Kidney (tissue), 14 donors: ENCODE measurements around the gene NDUFB2. TPM values are rescaled to one million over a fixed set of nuclear protein-coding genes. Genes with fewer than 3 reads are reported as not detected.
A peak's percentile ranks its signal among the peaks of the same experiment; 100 is the strongest.

Experiments
- DNase-seq, 5 donors: peaks; one replicate each; pipeline ENCODE4 v3.0.0-alpha.2; 2013 to 2020
- FAIRE-seq: peaks from 2 replicates; lab custom pipeline; 2012; peaks lifted over from hg19 to GRCh38; lab: Jason Lieb, UNC
- H3K27ac ChIP-seq, 2 donors: one replicate each; pipeline ENCODE4 v1.7.0; 2013; ENCODE audit warnings: low read depth in 2 of 2, low read length in 2 of 2, inconsistent platforms in 1 of 2
- H3K27me3 ChIP-seq: one replicate; pipeline ENCODE4 v1.7.1; 2013; ENCODE audit warnings: low read length, inconsistent platforms; ENCODE audit not compliant: control insufficient read depth, insufficient read depth
- H3K36me3 ChIP-seq, 3 donors: one replicate each; pipeline versions ENCODE4 v1.7.0 to v1.7.1; 2013; ENCODE audit warnings: low read length in 3 of 3, control low read depth in 1 of 3, inconsistent platforms in 1 of 3; ENCODE audit not compliant: insufficient read depth in 3 of 3, control insufficient read depth in 2 of 3
- H3K4me1 ChIP-seq, 3 donors: one replicate each; pipeline versions ENCODE4 v1.7.0 to v1.7.1; 2013; ENCODE audit warnings: low read length in 3 of 3, inconsistent platforms in 1 of 3, low read depth in 1 of 3; ENCODE audit not compliant: control insufficient read depth in 2 of 3, insufficient read depth in 2 of 3
- H3K4me3 ChIP-seq, 3 donors: one replicate each; pipeline versions ENCODE4 v1.7.0 to v1.8.1; 2013; ENCODE audit warnings: low read length in 3 of 3, control low read depth in 1 of 3, inconsistent platforms in 1 of 3
- H3K9ac ChIP-seq, 3 donors: one replicate each; pipeline versions ENCODE4 v1.7.0 to v1.7.1; 2013; ENCODE audit warnings: low read length in 3 of 3, control low read depth in 1 of 3, inconsistent platforms in 1 of 3
- H3K9me3 ChIP-seq, 3 donors: one replicate each; pipeline versions ENCODE4 v1.7.0 to v1.7.1; 2013; ENCODE audit warnings: low read length in 3 of 3, control low read depth in 1 of 3, inconsistent platforms in 1 of 3; ENCODE audit not compliant: control insufficient read depth in 2 of 3, insufficient read depth in 1 of 3
- intact Hi-C: fragments of 100-400 bp; cut with DNase I; formaldehyde crosslinking; loops from one replicate; pipeline ENCODE4 v1.11.1; 2022
- polyA plus RNA-seq: library from polyadenylated mRNA; stranded (reverse); fragments of 350-450 nt; fragmentation: Illumina TruSeq; extraction: RNeasy Lipid Tissue Mini Kit (QIAGEN cat#74804); gene quantifications from one replicate; pipeline ENCODE4 v1.2.3, GENCODE V29; 2014; ENCODE audit warnings: low read depth, low replicate concordance; ENCODE audit not compliant: insufficient read depth
- total RNA-seq: library from RNA; stranded (reverse); fragmentation: NEBNext Ultra II Directional; extraction: Animal tissue kit (Norgen Biotek cat#: 25700); gene quantifications from one replicate; pipeline ENCODE4 v1.2.1, GENCODE V29; 2021
- TF ChIP-seq, protein P1 (sequence below): IDR thresholded peaks from 3 replicates; pipeline ENCODE4 v1.5.1; 2012; ENCODE audit warnings: mild to moderate bottlenecking, moderate library complexity, borderline replicate concordance; ENCODE audit not compliant: insufficient read depth; ENCODE audit errors: extremely low read depth
- donor health status: control.
- donor health status: control.
- donor health status: control.
- donor health status: control.
- donor health status: control.
- donor health status: DM: yes; HTN: yes; CAD: no.
- donor health status: Normal renal cell carcinoma (clear cell type).

Gene NDUFB2
- total and polyA plus RNA-seq, 2 donors from 2014 or later: 255 to 998 TPM

DNA sequence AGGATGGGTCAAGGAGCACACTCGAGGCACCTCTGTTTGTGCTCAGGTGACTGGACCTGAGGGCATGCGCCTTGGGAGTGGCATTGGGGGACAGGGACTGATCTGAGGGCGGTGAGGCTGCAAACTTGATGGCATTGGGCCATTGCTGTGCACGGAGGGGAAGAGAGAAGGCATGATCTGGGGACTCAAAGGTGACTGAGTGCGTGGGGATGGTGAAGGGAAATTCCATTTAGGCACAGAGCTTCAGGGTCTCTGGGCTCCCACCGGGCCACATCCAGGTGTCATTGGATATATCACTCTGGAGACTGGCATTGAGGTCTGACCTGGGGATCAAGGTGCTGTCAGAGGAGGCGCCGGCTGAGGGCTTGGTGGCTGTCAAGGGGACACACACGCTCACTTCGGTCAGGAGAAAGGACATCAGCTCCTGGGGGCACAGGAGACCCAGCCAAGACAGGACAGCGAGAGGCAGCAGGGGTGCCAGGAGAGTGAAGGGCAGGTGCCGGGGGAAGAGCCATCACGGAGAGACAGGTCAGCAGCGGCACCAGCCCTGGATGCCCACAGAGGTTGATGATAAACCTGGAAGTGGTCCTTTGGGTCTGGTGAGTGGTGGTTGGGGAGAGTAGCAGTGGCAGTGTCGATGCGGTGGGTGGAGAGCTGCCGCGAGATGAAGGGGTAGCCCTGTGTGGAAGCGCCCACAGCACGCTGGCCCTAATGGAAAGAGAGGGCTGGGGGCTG, 18.3 kb upstream of the NDUFB2 start:
- no peak overlapping the region for H3K9ac ChIP-seq
- TF ChIP-seq, protein P1, sequence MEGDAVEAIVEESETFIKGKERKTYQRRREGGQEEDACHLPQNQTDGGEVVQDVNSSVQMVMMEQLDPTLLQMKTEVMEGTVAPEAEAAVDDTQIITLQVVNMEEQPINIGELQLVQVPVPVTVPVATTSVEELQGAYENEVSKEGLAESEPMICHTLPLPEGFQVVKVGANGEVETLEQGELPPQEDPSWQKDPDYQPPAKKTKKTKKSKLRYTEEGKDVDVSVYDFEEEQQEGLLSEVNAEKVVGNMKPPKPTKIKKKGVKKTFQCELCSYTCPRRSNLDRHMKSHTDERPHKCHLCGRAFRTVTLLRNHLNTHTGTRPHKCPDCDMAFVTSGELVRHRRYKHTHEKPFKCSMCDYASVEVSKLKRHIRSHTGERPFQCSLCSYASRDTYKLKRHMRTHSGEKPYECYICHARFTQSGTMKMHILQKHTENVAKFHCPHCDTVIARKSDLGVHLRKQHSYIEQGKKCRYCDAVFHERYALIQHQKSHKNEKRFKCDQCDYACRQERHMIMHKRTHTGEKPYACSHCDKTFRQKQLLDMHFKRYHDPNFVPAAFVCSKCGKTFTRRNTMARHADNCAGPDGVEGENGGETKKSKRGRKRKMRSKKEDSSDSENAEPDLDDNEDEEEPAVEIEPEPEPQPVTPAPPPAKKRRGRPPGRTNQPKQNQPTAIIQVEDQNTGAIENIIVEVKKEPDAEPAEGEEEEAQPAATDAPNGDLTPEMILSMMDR: no peak
- H3K4me1 ChIP-seq: peaks cover 0 to 17% (median 0%) of the 10 kb centered on the region in 3 donors
- no peaks in the 10 kb centered on the region for H3K9me3 ChIP-seq
- H3K4me3 ChIP-seq: no peak overlapping the region
- peaks cover 0 to 9% (median 3%) of the 10 kb centered on the region in 3 donors for H3K36me3 ChIP-seq
- H3K27ac ChIP-seq: no peak overlapping the region
- no peak for FAIRE-seq
- H3K27me3 ChIP-seq: no peaks in the 10 kb centered on the region
- peak in 1 of 5 donors; percentile 50 for DNase-seq
- intact Hi-C loops: no loop called here

DNA sequence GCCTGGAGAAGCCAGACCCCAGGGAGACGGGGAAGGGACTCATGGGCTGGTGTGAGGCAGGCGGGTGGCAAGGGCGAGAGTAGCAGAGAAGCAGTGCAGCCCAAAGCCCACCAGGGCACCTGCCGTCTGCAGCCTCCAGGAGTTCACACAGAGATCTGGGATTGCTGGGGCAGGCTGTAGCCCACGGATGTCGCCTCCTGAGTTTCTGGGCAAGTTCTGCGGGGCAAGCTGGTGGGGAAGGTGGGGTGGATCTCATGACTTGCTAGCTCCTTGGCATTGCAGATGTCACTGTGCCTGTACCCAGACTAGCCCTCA, 17.7 kb upstream of the NDUFB2 start:
- Histone ChIP-seq H3K9ac (no peak overlapping the region), H3K9me3 (no peaks in the 10 kb centered on the region), H3K27ac (no peak overlapping the region), H3K36me3 (peaks cover 0 to 9% (median 3%) of the 10 kb centered on the region in 3 donors), H3K4me3 (no peak overlapping the region), H3K4me1 (peaks cover 0 to 12% (median 0%) of the 10 kb centered on the region in 3 donors), H3K27me3 (no peaks in the 10 kb centered on the region)
- intact Hi-C loops: no loop called here
- FAIRE-seq: no peak
- DNase-seq: peak in 1 of 5 donors; percentile 46
- TF ChIP-seq, protein P1: no peak

DNA sequence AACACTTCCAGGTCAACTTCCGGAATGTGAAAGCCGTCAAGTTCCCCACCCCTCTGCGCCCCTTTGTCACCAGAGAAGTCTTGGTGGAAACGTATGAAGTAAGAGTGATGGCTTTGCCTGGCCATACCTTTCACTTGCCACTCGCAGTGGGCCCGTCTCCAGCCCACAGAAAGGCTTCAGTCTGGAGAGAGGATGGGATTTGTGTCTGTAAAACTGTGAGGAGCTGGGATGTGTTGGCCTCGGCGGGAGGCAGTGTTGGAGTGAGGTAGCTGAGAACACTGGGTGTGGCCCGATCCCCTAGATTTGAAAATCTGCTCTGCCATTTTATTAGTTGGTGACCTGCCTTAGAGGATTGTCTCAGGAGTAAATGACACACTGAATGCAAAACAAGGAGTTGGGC, 17.3 kb upstream of the NDUFB2 start:
- Histone ChIP-seq H3K4me3 (no peak overlapping the region), H3K4me1 (peaks cover 0 to 8% (median 0%) of the 10 kb centered on the region in 3 donors), H3K27ac (no peak overlapping the region), H3K27me3 (no peaks in the 10 kb centered on the region), H3K36me3 (peaks cover 0 to 9% (median 3%) of the 10 kb centered on the region in 3 donors), H3K9ac (no peak overlapping the region), H3K9me3 (no peaks in the 10 kb centered on the region)
- intact Hi-C loops: no loop called here
- TF ChIP-seq, protein P1: no peak
- DNase-seq (no peak), FAIRE-seq (no peak)
